IPS-20b (cell line): ENCODE data around the gene PRDM16.

Experiments used
- H3K27ac ChIP-seq: one replicate; pipeline ENCODE4 v1.5.1; 2013; ENCODE audit warnings: low read length
- H3K27me3 ChIP-seq: 2 replicates; pipeline ENCODE4 v1.6.1; 2013; ENCODE audit warnings: mild to moderate bottlenecking, low read length, inconsistent platforms; ENCODE audit not compliant: insufficient read depth
- H3K36me3 ChIP-seq: 2 replicates; pipeline ENCODE4 v1.6.1; 2013; ENCODE audit warnings: low read depth, mild to moderate bottlenecking, inconsistent platforms, low read length, moderate library complexity; ENCODE audit not compliant: insufficient read depth
- H3K4me1 ChIP-seq: 2 replicates; pipeline ENCODE4 v1.6.1; 2013; ENCODE audit warnings: mild to moderate bottlenecking, control low read depth, inconsistent platforms, low read length, moderate library complexity; ENCODE audit not compliant: insufficient read depth
- H3K4me3 ChIP-seq: 2 replicates; pipeline ENCODE4 v1.5.1; 2013; ENCODE audit warnings: mild to moderate bottlenecking, low read length, inconsistent platforms
- H3K9ac ChIP-seq: 2 replicates; pipeline ENCODE4 v1.6.1; 2013; ENCODE audit warnings: low read depth, mild to moderate bottlenecking, inconsistent platforms, low read length, moderate library complexity
- H3K9me3 ChIP-seq: 2 replicates; pipeline ENCODE4 v1.6.1; 2013; ENCODE audit warnings: mild to moderate bottlenecking, low read depth, low read length, inconsistent platforms; ENCODE audit not compliant: insufficient read depth

PRDM16 gene

DNA sequence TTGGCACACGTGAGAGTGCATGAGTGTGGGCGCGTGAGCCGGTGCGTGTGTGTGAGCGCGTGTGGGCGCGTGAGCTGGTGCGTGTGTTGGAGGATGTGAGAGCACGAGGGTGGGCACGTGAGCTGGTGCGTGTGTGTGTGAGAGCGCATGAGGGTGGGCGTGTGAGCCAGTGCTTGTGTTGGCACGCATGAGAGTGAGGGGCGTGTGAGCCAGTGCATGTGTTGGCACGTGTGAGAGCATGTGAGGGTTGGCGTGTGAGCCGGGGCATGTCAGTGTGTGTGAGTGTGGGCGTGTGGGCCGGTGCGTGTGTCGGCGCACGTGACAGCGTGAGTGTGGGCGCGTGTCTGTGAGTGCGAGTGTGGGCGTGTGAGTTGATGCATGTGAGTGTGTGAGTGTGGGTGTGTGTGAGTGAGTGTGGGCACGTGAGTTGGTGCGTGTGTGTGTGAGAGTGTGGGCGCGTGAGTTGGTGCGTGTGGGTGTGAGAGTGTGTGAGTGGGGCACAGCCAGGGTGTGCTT is 339.8 kb downstream of the PRDM16 start:
- Histone ChIP-seq H3K36me3 (no peaks in the 10 kb centered on the region), H3K27ac (no peak overlapping the region), H3K27me3 (no peaks in the 10 kb centered on the region), H3K9me3 (no peaks in the 10 kb centered on the region), H3K9ac (no peak overlapping the region), H3K4me3 (no peak overlapping the region), H3K4me1 (no peaks in the 10 kb centered on the region)

GRCh38 chr1:3409366-3410141 is 340.6 kb downstream of the PRDM16 start:
- H3K9me3 ChIP-seq: no peaks in the 10 kb centered on the region
- no peaks in the 10 kb centered on the region for H3K36me3 ChIP-seq
- no peak overlapping the region for H3K27ac ChIP-seq
- no peaks in the 10 kb centered on the region for H3K27me3 ChIP-seq
- H3K4me3 ChIP-seq: no peak overlapping the region
- no peak overlapping the region for H3K9ac ChIP-seq
- no peaks in the 10 kb centered on the region for H3K4me1 ChIP-seq

DNA sequence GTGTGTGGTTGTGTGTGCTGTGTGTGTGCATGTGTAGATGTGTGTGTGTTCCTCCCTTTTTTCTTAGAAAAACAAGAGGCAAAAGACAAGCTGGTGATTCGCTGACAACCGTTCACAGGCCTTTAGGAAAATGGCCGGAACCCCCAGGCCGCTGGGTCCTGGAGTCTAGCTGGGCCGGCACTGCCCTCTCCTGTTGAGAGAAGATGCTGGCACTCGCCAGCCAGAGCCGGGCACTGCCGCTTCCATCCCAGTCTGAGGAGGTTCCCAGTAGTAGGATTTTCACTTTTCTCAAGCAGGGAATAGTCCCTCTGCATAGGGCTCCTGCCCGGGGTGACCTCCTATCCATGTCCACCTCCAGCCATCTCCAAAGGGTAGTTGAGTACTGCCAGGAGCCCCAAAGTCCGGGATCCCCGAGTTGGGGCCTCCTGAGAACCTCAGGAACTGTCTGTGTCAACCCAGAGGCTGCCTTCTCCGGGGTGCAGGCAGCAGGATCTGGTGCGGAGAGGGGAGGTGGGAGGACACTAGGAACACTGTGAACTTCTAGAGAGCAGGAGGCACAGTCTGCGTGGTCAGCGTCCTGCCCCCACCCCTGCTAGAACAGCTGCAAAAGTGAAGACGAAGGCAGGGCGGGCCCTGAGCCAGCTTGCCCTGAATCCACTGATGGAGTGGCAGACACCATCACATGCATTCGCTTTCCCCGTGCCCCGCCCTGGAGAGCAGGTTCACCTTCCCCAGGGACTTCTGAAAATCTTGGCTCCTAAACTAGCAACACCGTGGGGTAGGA is 341.3 kb downstream of the PRDM16 start:
- H3K9me3 ChIP-seq: no peaks in the 10 kb centered on the region
- no peaks in the 10 kb centered on the region for H3K27me3 ChIP-seq
- no peak overlapping the region for H3K27ac ChIP-seq
- no peaks in the 10 kb centered on the region for H3K4me1 ChIP-seq
- H3K36me3 ChIP-seq: no peaks in the 10 kb centered on the region
- H3K4me3 ChIP-seq: no peak overlapping the region
- no peak overlapping the region for H3K9ac ChIP-seq

DNA sequence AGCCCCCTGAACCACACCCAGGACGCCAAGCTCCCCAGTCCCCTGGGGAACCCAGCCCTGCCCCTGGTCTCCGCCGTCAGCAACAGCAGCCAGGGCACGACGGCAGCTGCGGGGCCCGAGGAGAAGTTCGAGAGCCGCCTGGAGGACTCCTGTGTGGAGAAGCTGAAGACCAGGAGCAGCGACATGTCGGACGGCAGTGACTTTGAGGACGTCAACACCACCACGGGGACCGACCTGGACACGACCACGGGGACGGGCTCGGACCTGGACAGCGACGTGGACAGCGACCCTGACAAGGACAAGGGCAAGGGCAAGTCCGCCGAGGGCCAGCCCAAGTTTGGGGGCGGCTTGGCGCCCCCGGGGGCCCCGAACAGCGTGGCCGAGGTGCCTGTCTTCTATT is 342.8 kb downstream of the PRDM16 start:
- Histone ChIP-seq H3K4me1 (no peaks in the 10 kb centered on the region), H3K27me3 (no peaks in the 10 kb centered on the region), H3K36me3 (no peaks in the 10 kb centered on the region), H3K9ac (no peak overlapping the region), H3K4me3 (no peak overlapping the region), H3K27ac (no peak overlapping the region), H3K9me3 (peaks cover 4% of the 10 kb centered on the region)

GRCh38 chr1:3412376-3412775 is 343.4 kb downstream of the PRDM16 start:
- Histone ChIP-seq H3K9ac (no peak overlapping the region), H3K4me1 (no peaks in the 10 kb centered on the region), H3K27me3 (no peaks in the 10 kb centered on the region)

GRCh38 chr1:3413975-3414710 is 345.1 kb downstream of the PRDM16 start:
- H3K36me3 ChIP-seq: no peaks in the 10 kb centered on the region
- H3K27me3 ChIP-seq: no peaks in the 10 kb centered on the region
- peaks cover 10% of the 10 kb centered on the region for H3K9me3 ChIP-seq
- H3K9ac ChIP-seq: no peak overlapping the region
- H3K4me1 ChIP-seq: no peaks in the 10 kb centered on the region
- no peak overlapping the region for H3K27ac ChIP-seq
- H3K4me3 ChIP-seq: no peak overlapping the region

More at GRCh38 chr1:3412376-3412775, 343.4 kb downstream of the PRDM16 start:
- H3K27ac ChIP-seq: no peak overlapping the region
- peaks cover 9% of the 10 kb centered on the region for H3K9me3 ChIP-seq
- no peak overlapping the region for H3K4me3 ChIP-seq
- H3K36me3 ChIP-seq: no peaks in the 10 kb centered on the region

DNA sequence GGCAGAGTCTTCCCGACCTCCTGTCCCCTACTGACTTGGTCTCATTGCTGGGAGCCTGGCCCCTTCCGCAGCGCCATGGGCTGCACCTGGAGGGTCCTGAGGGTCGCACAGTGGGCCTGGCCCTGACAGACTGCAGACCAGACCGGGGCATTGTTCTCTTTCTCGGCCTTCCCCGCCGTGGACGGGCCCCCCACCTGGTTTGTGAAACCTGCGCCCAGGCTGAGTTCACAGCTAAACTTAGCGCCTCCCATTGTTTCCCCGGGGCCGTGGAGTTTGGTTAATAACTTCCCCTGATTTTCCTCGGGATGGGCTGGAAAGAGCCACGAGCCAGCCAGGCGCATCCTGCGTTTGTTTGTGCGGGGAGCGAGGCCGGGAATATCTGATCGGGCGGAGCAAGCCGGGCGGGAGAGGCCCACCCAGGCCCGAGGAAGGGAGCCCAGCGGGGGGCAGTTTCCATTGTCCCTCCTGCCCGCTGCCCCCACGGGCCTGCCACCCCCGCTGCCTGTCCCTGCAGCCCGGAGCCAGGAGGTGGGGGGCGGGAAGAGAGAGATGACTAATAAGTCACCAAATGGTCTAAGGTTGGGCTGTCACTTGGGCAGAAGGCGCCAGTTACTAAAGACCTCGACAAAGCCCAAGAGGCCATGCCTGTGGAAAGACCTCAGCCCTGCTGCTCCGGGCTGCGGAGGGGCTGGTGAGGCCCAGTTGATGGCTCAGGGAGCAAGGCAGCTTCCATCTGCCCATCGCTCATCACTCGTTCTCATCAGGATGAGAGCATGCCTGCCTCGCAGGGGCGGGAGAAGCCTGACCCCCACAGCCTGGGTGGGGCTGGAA is 346.5 kb downstream of the PRDM16 start:
- H3K27me3 ChIP-seq: no peaks in the 10 kb centered on the region
- no peak overlapping the region for H3K27ac ChIP-seq
- H3K4me3 ChIP-seq: no peak overlapping the region
- H3K9me3 ChIP-seq: peaks cover 10% of the 10 kb centered on the region
- no peaks in the 10 kb centered on the region for H3K4me1 ChIP-seq
- H3K36me3 ChIP-seq: no peaks in the 10 kb centered on the region
- no peak overlapping the region for H3K9ac ChIP-seq

- Histone ChIP-seq H3K4me3 (no peak overlapping the region), H3K9ac (no peak overlapping the region), H3K4me1 (no peaks in the 10 kb centered on the region), H3K36me3 (no peaks in the 10 kb centered on the region), H3K9me3 (peaks cover 10% of the 10 kb centered on the region), H3K27me3 (no peaks in the 10 kb centered on the region), H3K27ac (no peak overlapping the region)
Measured at GRCh38 chr1:3417082-3417739, 348.2 kb downstream of the PRDM16 start.

GRCh38 chr1:3417934-3418333 is 348.9 kb downstream of the PRDM16 start:
- no peak overlapping the region for H3K4me3 ChIP-seq
- peaks cover 10% of the 10 kb centered on the region for H3K9me3 ChIP-seq
- no peaks in the 10 kb centered on the region for H3K4me1 ChIP-seq
- H3K27me3 ChIP-seq: no peaks in the 10 kb centered on the region
- H3K9ac ChIP-seq: no peak overlapping the region
- H3K27ac ChIP-seq: no peak overlapping the region
- no peaks in the 10 kb centered on the region for H3K36me3 ChIP-seq

GRCh38 chr1:3418600-3418999 is 349.6 kb downstream of the PRDM16 start:
- Histone ChIP-seq H3K9ac (no peak overlapping the region), H3K4me1 (no peaks in the 10 kb centered on the region), H3K27ac (no peak overlapping the region), H3K9me3 (peaks cover 10% of the 10 kb centered on the region), H3K36me3 (no peaks in the 10 kb centered on the region), H3K4me3 (no peak overlapping the region), H3K27me3 (no peaks in the 10 kb centered on the region)
